ENCODE measurements around the gene DHFR. TPM values are rescaled to one million over a fixed set of nuclear protein-coding genes. Genes with fewer than 3 reads are reported as not detected.

Gene DHFR
- total and polyA plus RNA-seq, 9 of the 15 experiments (the other 6 are each of a cell fraction or from before 2014, with no cell fraction given): 45.6 to 176 (median 97.7) TPM

GRCh38 chr5:80653502-80653901, 1.3 kb downstream of the DHFR start (continued):
- no peak for TF ChIP-seq ZNF609 (CRISPR knock-in tag; IDR thresholded peaks at IDR 0.05; ENCODE audit: borderline replicate concordance)
- TF ChIP-seq NCOA4 (IDR thresholded peaks at IDR 0.05; ENCODE audit: partially characterized antibody): no peak
- TF ChIP-seq CHD1 (IDR thresholded peaks at IDR 0.05; ENCODE audit: low read length): no peak
- no peak for TF ChIP-seq MAFG (tag; conservative IDR thresholded peaks at IDR 0.05)
- TF ChIP-seq RNF219 (CRISPR knock-in tag; IDR thresholded peaks at IDR 0.05): no peak
- no peak for TF ChIP-seq E2F4 (CRISPR knock-in tag; IDR thresholded peaks at IDR 0.05; ENCODE audit: low read depth)
- no peak for TF ChIP-seq ZNF449 (CRISPR knock-in tag; IDR thresholded peaks at IDR 0.05)
- no peak for TF ChIP-seq POU5F1 (IDR thresholded peaks at IDR 0.05; ENCODE audit: borderline replicate concordance, low read depth, low read length, partially characterized antibody)
- peak in 1 of 2 experiments; percentile 55; a peak in 1 of 4 replicates for TF ChIP-seq RCOR1 (IDR thresholded peaks at IDR 0.05; ENCODE audit: borderline replicate concordance in 1 of 2, low read depth in 2 of 2, low read length in 2 of 2)
- TF ChIP-seq U2AF2 (optimal IDR thresholded peaks at IDR 0.05; ENCODE audit: low read depth, low read length): no peak
- TF ChIP-seq POLR3A (IDR thresholded peaks at IDR 0.05; ENCODE audit: borderline replicate concordance, extremely low read depth, insufficient read depth, insufficient read length): no peak
- TF ChIP-seq ZNF431 (CRISPR knock-in tag; IDR thresholded peaks at IDR 0.05): no peak
- no peak for TF ChIP-seq SRSF7 (optimal IDR thresholded peaks at IDR 0.05; ENCODE audit: low read depth, low read length)
- TF ChIP-seq CBFA2T3 (IDR thresholded peaks at IDR 0.05): peak; percentile 87
- peak; percentile 19 for TF ChIP-seq NEUROD1 (IDR thresholded peaks at IDR 0.05; ENCODE audit: borderline replicate concordance, low read depth, low read length, partially characterized antibody)
- peak; percentile 51; the same call in 1 of the 2 replicates for TF ChIP-seq SMARCC2 (IDR thresholded peaks at IDR 0.05; ENCODE audit: low read depth)
